ENCODE measurements around the gene STXBP2.

The STXBP2 gene

DNA sequence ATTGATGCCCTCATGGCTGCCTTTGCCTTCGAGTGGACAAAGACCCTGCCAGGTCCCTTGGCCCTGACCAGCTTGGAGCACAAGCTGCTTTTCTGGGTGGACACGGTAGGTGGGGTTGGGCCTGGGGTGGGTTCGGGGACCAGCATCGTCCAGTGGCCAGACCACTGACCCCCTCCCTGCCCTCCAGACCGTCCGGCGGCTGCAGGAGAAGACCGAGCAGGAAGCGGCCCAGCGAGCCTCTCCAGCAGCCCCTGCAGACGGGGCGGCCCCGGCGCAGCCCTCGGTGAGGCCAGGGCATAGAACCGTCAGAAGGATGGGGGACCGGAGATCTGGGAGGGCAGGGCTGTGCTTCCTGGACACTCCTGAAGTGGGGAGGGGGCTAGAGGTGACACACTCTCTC lies 30.6 kb upstream of the STXBP2 start:
- Mint-ChIP-seq H3K27ac (no peak overlapping the region), H3K4me1 (ENCODE audit: low read depth in 2 of 2) (peaks cover 0 to 3% of the 10 kb centered on the region in 2 donors), H3K9me3 (peaks cover 0 to 1% of the 10 kb centered on the region in 2 donors), H3K4me3 (no peak overlapping the region), H3K36me3 (ENCODE audit: insufficient read depth) (no peaks in the 10 kb centered on the region), H3K27me3 (peaks cover 32 to 47% of the 10 kb centered on the region in 2 donors)
- ATAC-seq (replicated peaks) (no peak), DNase-seq (no peak)

DNA sequence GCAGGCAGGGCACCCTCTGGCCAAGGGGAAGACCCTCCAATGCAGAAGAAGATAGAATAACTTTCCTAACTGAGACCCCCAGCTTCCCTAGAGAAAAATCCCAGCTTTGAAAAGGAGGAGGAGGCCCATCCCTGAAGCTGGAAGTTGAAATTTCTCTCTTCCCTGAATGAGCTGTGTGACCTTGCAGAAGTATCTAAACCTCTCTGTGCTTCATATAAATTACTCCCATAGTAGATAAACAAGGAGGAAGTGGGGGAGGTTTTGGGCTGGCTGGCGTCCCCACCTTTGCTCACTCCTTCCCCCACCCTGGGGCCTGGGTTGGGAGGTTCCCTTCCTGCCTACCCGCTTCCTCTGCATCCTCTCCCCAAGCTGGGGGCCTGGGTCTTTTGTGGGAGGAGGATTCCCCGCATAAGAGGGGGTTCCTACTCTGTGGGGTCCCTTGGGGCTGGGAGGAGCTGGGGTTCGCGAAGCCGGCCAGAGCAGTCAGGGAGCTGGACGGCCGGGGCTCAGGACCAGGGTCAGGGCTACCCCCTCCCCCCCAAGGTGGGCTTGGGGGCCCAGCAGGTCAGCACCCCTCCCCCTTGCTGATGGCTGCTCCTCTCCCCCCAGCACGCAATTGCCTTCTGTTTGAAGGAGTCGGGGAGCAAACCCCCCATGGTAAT lies 29.6 kb upstream of the STXBP2 start:
- DNase-seq = no peak
- ATAC-seq (replicated peaks) = no peak
- Mint-ChIP-seq H3K36me3 (ENCODE audit: insufficient read depth) (no peaks in the 10 kb centered on the region), H3K9me3 (peaks cover 0 to 1% of the 10 kb centered on the region in 2 donors), H3K27ac (no peak overlapping the region), H3K27me3 (peaks cover 28 to 39% of the 10 kb centered on the region in 2 donors), H3K4me1 (ENCODE audit: low read depth in 2 of 2) (peaks cover 0 to 3% of the 10 kb centered on the region in 2 donors), H3K4me3 (no peak overlapping the region)

- Mint-ChIP-seq H3K9me3 (peaks cover 0 to 1% of the 10 kb centered on the region in 2 donors), H3K27ac (no peak overlapping the region)
These were observed 28.9 kb upstream of the STXBP2 start for GRCh38 chr19:7607874-7608560.

GRCh38 chr19:7610491-7611240 lies 26.2 kb upstream of the STXBP2 start:
- Mint-ChIP-seq H3K4me3 (no peak overlapping the region), H3K4me1 (ENCODE audit: low read depth in 2 of 2) (no peaks in the 10 kb centered on the region), H3K36me3 (ENCODE audit: insufficient read depth) (no peaks in the 10 kb centered on the region), H3K9me3 (peaks cover 0 to 1% of the 10 kb centered on the region in 2 donors), H3K27ac (no peak overlapping the region), H3K27me3 (peaks cover 2 to 12% of the 10 kb centered on the region in 2 donors)
- DNase-seq = no peak
- no peak for ATAC-seq (replicated peaks)

More at GRCh38 chr19:7607874-7608560, 28.9 kb upstream of the STXBP2 start:
- Mint-ChIP-seq H3K4me1 (ENCODE audit: low read depth in 2 of 2) (peaks cover 0 to 3% of the 10 kb centered on the region in 2 donors), H3K36me3 (ENCODE audit: insufficient read depth) (no peaks in the 10 kb centered on the region), H3K27me3 (peaks cover 22 to 33% of the 10 kb centered on the region in 2 donors), H3K4me3 (no peak overlapping the region)
- DNase-seq = no peak
- ATAC-seq (replicated peaks) = no peak

DNA sequence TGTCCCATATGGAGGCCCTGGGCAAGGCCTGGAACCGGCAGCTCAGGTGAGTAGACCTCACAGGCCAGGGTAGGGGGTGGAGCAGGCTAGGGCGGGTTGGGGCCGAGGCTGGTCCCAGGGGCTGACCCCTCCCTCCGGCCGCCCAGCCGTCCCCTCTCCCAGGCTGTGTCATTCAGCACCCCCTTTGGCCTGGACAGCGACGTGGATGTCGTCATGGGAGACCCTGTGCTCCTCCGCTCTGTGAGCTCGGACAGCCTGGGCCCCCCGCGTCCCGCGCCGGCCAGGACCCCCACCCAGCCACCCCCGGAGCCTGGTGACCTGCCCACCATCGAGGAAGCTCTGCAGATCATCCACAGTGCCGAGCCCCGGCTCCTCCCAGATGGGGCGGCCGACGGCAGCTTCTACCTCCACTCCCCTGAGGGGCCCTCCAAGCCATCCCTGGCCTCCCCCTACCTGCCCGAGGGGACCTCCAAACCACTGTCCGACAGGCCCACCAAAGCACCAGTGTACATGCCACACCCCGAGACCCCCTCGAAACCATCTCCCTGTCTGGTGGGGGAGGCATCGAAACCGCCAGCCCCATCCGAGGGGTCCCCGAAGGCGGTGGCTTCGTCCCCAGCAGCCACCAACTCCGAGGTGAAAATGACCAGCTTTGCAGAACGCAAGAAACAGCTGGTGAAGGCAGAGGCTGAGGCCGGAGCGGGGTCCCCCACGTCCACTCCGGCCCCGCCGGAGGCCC lies 25.2 kb upstream of the STXBP2 start:
- H3K27me3 Mint-ChIP-seq = peaks cover 0 to 5% of the 10 kb centered on the region in 2 donors
- H3K36me3 Mint-ChIP-seq (ENCODE audit: insufficient read depth) = no peaks in the 10 kb centered on the region
- no peak overlapping the region for H3K27ac Mint-ChIP-seq
- DNase-seq (no peak), ATAC-seq (replicated peaks) (no peak)
- H3K4me3 Mint-ChIP-seq = no peak overlapping the region
- no peaks in the 10 kb centered on the region for H3K4me1 Mint-ChIP-seq (ENCODE audit: low read depth in 2 of 2)
- no peaks in the 10 kb centered on the region for H3K9me3 Mint-ChIP-seq

- Mint-ChIP-seq H3K4me3 (no peak overlapping the region), H3K27me3 (no peaks in the 10 kb centered on the region), H3K4me1 (ENCODE audit: low read depth in 2 of 2) (no peaks in the 10 kb centered on the region), H3K27ac (no peak overlapping the region), H3K36me3 (ENCODE audit: insufficient read depth) (peaks cover 3% of the 10 kb centered on the region), H3K9me3 (no peaks in the 10 kb centered on the region)
- DNase-seq (no peak), ATAC-seq (replicated peaks) (no peak)
These were observed 24.3 kb upstream of the STXBP2 start for GRCh38 chr19:7612282-7613274.

- H3K36me3 Mint-ChIP-seq (ENCODE audit: insufficient read depth) = peaks cover 12% of the 10 kb centered on the region
These were observed 21.8 kb upstream of the STXBP2 start for GRCh38 chr19:7614859-7615741.

DNA sequence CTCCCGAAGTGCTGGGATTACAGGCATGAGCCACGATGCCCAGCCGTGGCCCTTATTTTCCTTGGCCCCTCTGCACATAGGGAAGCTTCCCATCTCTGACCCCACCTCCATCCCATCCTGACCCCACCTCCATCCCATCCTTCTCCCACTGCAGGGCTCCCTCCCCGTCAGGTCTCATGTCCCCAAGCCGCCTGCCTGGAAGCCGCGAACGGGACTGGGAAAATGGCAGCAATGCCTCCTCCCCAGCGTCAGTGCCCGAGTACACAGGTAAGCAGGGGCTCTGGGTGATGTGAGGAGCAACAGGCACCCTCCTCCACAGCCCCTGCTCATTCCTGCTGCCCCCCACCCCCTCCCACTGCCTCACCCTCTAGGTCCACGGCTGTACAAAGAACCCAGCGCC lies 19.7 kb upstream of the STXBP2 start:
- no peaks in the 10 kb centered on the region for H3K4me1 Mint-ChIP-seq (ENCODE audit: low read depth in 2 of 2)
- no peaks in the 10 kb centered on the region for H3K9me3 Mint-ChIP-seq
- no peak for ATAC-seq (replicated peaks)
- no peak for DNase-seq
- no peak overlapping the region for H3K27ac Mint-ChIP-seq
- H3K27me3 Mint-ChIP-seq = no peaks in the 10 kb centered on the region
- peaks cover 31% of the 10 kb centered on the region for H3K36me3 Mint-ChIP-seq (ENCODE audit: insufficient read depth)
- no peak overlapping the region for H3K4me3 Mint-ChIP-seq

More at GRCh38 chr19:7614859-7615741, 21.8 kb upstream of the STXBP2 start:
- Mint-ChIP-seq H3K4me1 (ENCODE audit: low read depth in 2 of 2) (no peaks in the 10 kb centered on the region), H3K4me3 (no peak overlapping the region), H3K9me3 (no peaks in the 10 kb centered on the region), H3K27ac (no peak overlapping the region), H3K27me3 (no peaks in the 10 kb centered on the region)
- DNase-seq (no peak), ATAC-seq (replicated peaks) (no peak)

GRCh38 chr19:7617735-7618134 lies 19.2 kb upstream of the STXBP2 start:
- ATAC-seq (replicated peaks) (no peak), DNase-seq (no peak)
- peaks cover 31% of the 10 kb centered on the region for H3K36me3 Mint-ChIP-seq (ENCODE audit: insufficient read depth)
- H3K27me3 Mint-ChIP-seq = no peaks in the 10 kb centered on the region
- no peak overlapping the region for H3K4me3 Mint-ChIP-seq
- no peaks in the 10 kb centered on the region for H3K4me1 Mint-ChIP-seq (ENCODE audit: low read depth in 2 of 2)
- H3K27ac Mint-ChIP-seq = peak overlapping the region in 1 of 2 donors; percentile 39
- H3K9me3 Mint-ChIP-seq = no peaks in the 10 kb centered on the region

- no peaks in the 10 kb centered on the region for H3K27me3 Mint-ChIP-seq
- no peak for ATAC-seq (replicated peaks)
- no peak for DNase-seq
- peaks cover 37% of the 10 kb centered on the region for H3K36me3 Mint-ChIP-seq (ENCODE audit: insufficient read depth)
- H3K4me1 Mint-ChIP-seq (ENCODE audit: low read depth in 2 of 2) = peaks cover 0 to 2% of the 10 kb centered on the region in 2 donors
- no peak overlapping the region for H3K4me3 Mint-ChIP-seq
- no peaks in the 10 kb centered on the region for H3K9me3 Mint-ChIP-seq
- H3K27ac Mint-ChIP-seq = peak overlapping the region in 1 of 2 donors; percentile 39
These were observed 18.6 kb upstream of the STXBP2 start for GRCh38 chr19:7618348-7618747.

- Mint-ChIP-seq H3K36me3 (ENCODE audit: insufficient read depth) (peaks cover 43% of the 10 kb centered on the region), H3K27ac (peak overlapping the region in 1 of 2 donors; percentile 39), H3K4me1 (ENCODE audit: low read depth in 2 of 2) (peaks cover 0 to 2% of the 10 kb centered on the region in 2 donors), H3K27me3 (no peaks in the 10 kb centered on the region), H3K4me3 (no peak overlapping the region), H3K9me3 (no peaks in the 10 kb centered on the region)
- DNase-seq = no peak
- ATAC-seq (replicated peaks) = no peak
These were observed 18.0 kb upstream of the STXBP2 start for GRCh38 chr19:7618771-7619510.

All from effector memory CD8-positive, alpha-beta T cell (primary cell).